GM12865 (cell line): Measurements from ENCODE around the gene SLC46A3.
A peak's percentile ranks its signal among the peaks of the same experiment; 100 is the strongest.
"Not testable (repeated sequence)": the region's sequence is repeated elsewhere in the genome, so short reads cannot be mapped to it uniquely, and the experiment has no call there.

Experiments
- DNase-seq: peaks from one replicate; pipeline ENCODE4 v3.0.0; 2010; ENCODE audit warnings: low read depth
- H3K4me3 ChIP-seq: 2 replicates; pipeline ENCODE4 v1.5.1; 2011; ENCODE audit warnings: mild to moderate bottlenecking, low read depth, low read length, control low read depth
- CTCF ChIP-seq: IDR thresholded peaks from 2 replicates; pipeline ENCODE4 v1.5.1; 2011; ENCODE audit warnings: low read length, control low read depth, low read depth, inconsistent platforms; ENCODE audit not compliant: insufficient read depth; ENCODE audit errors: missing control alignments

The SLC46A3 gene

GRCh38 chr13:28707629-28708427 is 10.9 kb downstream of the SLC46A3 start:
- no peak overlapping the region for H3K4me3 ChIP-seq
- no peak for TF ChIP-seq CTCF
- peak; percentile 94 for DNase-seq

- no peak overlapping the region for H3K4me3 ChIP-seq
- DNase-seq: no peak
- no peak for TF ChIP-seq CTCF
Measured at GRCh38 chr13:28705461-28706083, 13.2 kb downstream of the SLC46A3 start.

GRCh38 chr13:28704919-28705318 is 13.9 kb downstream of the SLC46A3 start:
- H3K4me3 ChIP-seq: no peak overlapping the region
- no peak for TF ChIP-seq CTCF
- no peak for DNase-seq

- no peak for DNase-seq
- TF ChIP-seq CTCF: no peak
- H3K4me3 ChIP-seq: no peak overlapping the region
Measured at GRCh38 chr13:28704282-28704681, 14.5 kb downstream of the SLC46A3 start.

GRCh38 chr13:28699246-28699645 is 19.5 kb downstream of the SLC46A3 start:
- no peak for TF ChIP-seq CTCF
- no peak for DNase-seq
- H3K4me3 ChIP-seq: no peak overlapping the region

- H3K4me3 ChIP-seq: no peak overlapping the region
- TF ChIP-seq CTCF: no peak
- DNase-seq: no peak
Measured at GRCh38 chr13:28697441-28697840, 21.3 kb downstream of the SLC46A3 start.

- H3K4me3 ChIP-seq, DNase-seq: not testable (repeated sequence)
Measured at GRCh38 chr13:28693605-28694491, 24.9 kb downstream of the SLC46A3 start.
